Superior temporal gyrus (tissue), 1 donor: ENCODE results near the gene RAP1A.
A peak's percentile ranks its signal among the peaks of the same experiment; 100 is the strongest.
"Not testable (repeated sequence)": the region's sequence is repeated elsewhere in the genome, so short reads cannot be mapped to it uniquely, and the experiment has no call there.

Source experiments
- DNase-seq: peaks from one replicate; pipeline ENCODE4 v3.0.0-alpha.2; 2016; ENCODE audit errors: extremely low spot score

Gene RAP1A

DNA sequence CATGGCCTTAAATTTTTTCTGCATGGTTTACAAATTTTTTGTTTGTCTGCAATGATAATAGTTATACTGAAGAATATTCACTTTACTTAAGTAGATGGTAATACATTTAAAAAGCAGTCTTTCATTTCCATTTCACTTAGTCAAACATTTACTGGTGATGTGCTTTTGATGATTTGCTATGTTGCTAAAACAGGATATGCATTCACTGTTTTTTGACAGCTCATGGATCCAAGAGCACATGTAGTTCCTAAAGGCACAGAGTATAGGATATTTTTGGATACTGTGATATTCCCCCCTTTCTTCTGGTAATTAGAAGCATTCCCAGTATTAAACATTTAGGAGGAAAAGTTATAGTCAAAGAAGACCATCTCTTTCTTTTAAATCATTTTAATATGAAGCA lies 45.9 kb downstream of the RAP1A start:
- peak; percentile 57 for DNase-seq

DNA sequence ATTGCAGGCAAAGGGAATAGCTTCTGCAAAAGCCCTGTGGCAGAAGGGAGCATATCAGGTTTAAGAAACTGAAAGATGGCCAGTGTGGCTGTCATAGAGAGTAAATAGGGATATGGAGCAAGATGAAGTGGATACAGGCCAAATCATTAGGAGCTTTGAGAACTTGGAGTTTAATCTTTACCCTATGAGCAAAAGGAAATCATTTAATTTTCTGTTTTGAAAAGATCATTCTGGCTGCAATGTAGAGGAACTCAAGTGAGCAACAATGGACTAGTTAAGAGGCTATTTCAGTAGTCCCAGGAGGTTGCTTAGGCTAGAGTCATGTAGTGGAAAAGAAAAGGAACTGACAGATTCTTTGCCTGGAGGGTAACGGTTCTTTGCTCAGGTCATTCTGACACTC lies 47.2 kb downstream of the RAP1A start:
- DNase-seq = no peak

DNA sequence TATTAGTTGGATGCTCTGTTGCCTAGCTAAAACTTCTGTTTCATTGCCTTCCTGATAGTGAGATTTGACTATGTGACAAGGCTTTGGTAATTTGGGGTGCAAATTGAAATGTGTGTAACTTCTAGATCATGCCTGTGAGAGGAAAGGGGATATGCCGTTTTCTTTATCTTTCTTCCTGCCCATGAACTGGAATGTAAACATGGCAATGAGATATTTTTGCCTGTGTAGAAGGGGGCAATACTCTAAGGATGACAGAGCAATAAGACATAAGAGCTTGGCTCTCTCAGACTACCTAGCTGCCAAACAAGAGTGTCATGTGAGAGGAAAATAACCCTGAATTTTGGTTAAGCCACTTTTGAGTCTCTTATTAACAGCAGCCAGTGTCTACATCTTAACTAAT lies 49.7 kb downstream of the RAP1A start:
- DNase-seq = no peak

DNA sequence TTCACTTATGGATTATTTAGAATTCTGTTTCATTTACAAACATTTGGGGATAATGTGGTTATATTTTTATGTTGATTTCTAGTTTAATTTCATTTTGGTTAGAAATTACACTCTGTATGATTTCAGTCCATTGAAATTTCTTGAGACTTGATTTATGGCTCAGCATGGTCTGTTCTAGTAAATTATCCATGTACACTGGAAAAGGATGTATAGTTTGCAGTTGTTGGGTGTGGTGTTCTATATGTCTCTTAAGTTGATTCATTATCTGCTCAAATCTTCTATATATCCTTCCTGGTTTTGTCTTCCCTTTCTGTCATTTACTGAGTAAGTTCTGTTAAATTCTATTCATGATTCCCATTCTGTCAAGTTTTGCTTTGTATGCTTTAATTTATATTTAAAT lies 52.3 kb downstream of the RAP1A start:
- DNase-seq = no peak

DNA sequence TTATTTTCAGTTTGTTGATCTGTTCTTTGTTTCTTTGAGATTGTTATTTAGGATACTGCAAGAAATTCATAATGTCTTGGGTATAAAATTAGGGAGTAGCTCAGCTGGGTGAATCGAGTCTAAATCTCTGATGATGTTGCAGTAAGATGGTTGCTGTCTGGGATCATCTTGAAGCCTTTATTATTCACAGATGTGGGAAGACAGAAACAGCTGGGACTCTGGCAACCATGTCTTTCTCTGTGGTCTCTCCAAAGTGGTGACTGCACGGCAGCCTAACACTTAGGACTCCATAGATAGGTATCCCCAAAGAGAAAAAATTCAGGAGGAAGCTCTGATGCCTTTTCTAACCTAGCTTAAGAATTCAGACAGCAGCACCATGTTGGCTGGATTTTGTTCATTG lies 52.7 kb downstream of the RAP1A start:
- no peak for DNase-seq

DNA sequence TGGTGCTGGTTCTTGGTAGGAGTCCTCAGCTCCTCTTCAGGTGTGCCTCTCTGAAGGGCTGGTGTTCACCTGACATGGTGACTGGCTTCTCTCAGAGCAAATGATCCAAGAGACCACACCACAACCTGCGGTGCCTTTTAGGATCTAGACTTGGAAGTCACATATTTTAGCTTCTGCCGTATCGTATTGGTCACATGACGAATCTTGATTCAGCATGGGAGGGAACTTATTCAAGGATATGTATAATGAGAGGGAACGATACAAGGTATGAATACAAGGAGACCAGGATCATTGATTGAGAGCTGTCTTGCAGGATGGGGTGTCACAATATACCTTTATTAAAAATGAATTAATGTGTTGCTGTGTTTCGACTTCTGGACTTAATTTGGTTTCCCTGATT lies 58.0 kb downstream of the RAP1A start:
- DNase-seq = no peak

DNA sequence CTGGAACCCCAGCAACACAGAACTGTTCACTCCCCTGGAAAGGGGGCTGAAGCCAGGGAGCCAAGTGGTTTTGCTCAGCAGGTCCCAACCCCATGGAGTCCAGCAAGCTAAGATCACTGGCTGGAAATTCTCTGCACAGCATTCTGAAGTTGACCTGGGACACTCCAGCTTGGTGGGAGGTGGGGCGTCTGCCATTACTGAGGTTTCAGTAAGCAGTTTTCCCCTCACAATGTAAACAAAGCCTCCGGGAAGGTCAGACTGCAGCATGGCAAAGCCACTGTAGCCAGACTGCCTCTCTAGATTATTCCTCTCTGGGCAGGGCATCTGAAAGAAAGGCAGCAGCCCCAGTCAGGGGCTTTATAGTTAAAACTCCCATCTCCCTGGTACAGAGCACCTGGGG lies 60.0 kb downstream of the RAP1A start:
- no peak for DNase-seq

DNA sequence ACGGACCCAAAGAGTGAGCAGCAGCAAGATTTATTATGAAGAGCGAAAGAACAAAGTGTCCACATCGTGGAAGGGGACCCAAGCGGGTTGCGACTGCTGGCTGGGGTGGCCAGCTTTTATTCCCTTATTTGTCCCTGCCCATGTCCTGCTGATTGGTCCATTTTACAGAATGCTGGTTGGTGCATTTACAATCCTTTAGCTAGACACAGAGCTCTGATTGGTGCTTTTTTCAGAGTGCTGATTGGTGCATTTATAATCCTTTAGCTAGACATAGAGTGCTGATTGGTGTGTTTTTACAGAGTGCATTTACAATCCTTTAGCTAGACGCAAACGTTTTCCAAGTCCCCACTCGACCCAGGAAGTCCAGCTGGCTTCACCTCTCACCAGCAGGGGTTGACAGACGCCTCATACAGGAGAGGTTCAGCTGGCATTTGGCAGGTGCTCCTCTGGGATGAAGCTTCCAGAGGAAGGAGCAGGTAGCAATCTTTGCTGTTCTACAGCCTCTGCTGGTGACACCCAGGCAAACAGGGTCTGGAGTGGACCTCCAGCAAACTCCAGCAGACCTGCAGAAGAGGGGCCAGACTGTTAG lies 60.7 kb downstream of the RAP1A start:
- not testable (repeated sequence) for DNase-seq

DNA sequence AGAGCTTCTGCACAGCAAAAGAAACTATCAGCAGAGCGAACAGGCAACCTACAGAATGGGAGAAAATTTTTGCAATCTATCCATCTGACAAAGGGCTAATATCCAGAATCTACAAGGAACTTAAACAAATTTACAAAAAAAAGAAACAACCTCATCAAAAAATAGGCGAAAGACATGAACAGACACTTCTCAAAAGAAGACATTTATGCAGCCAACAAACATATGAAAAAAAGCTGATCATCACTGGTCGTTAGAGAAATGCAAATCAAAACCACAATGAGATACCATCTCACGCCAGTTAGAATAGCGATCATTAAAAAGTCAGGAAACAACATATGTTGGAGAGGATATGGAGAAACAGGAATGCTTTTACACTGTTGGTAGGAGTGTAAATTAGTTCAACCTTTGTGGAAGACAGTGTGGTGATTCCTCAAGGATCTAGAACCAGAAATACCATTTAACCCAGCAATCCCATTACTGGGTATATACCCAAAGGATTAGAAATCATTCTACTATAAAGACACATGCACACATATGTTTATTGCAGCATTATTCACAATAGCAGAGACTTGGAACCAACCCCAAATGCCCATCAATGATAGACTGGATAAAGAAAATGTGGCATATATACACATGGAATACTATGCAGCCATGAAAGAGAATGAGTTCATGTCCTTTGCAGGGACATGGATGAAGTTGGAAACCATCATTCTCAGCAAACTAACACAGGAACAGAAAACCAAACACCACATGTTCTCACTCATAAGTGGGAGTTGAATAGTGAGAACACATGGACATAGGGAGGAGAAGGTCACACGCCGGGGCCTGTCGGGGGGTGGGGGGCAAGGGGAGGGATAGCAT lies 65.9 kb downstream of the RAP1A start:
- not testable (repeated sequence) for DNase-seq

DNA sequence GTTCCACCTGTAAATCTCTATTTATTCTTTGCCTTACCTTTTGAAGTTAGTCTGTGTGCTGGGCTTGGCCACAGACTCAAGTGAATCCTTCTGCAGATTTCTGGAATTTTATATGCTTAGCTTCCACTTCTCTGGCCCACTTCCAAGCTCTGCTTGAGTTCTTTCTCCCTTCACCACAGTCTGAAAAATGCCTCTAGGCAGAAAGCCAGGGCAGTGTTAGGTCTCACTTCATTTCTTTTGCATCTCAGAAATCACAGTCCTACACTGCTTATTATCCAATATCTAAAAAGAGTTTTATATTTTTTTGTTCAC lies 70.7 kb downstream of the RAP1A start:
- DNase-seq = peak; percentile 70

DNA sequence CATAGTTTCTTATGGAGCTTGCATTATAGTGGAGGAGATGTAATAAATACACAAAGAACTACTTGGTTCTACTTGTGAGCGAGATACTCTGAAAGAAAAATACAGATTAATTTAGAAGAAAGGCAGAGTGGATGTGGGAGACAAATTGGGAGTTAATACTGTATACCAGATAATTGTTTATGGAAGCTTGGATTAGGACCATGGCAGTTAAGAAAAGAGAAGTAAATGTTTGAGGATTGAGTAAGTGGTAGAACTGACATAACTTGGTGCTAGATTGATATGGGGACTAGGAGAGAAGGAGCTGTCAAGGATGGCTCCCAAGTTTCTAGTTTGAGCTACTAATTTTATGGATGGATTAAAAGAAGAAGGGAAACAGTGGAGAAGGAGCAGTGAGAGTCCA lies 72.3 kb downstream of the RAP1A start:
- no peak for DNase-seq

DNA sequence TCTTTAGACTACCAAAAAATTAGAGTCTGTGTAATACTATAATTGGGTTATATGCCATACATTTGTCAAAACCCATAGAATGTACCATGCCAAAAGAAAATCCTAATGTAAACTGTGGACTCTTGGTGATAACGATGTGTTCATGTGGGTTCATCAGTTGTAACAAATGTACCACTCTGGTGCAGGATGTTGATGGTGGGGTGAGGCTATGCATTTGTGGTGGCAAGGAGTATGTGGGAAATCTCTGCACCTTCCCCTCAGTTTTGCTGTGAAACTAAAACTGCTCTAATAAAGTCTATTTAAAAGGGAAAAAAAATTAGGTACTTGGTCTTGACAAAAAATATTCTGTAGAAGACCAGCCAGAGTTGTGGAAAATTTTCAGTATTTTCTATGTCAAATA lies 76.2 kb downstream of the RAP1A start:
- DNase-seq = no peak

DNA sequence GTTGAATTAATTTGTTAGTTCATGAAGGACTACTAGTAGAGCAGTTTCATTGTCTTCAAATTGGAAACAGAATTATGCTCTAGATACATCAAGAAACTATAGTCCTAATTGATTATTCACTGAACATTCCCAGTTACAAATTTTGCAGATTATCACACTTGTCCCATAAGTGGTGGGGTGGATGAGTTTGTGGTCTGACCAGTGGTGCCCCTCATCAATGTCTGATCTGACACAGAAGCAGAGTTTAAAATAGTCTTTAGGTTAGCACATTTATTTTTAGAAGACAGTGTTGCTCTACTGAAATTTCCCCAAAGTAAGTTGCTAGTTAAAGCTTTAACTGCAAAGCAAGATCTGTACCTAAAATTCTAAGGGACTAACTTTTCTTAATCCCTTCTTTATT lies 76.7 kb downstream of the RAP1A start:
- no peak for DNase-seq

DNA sequence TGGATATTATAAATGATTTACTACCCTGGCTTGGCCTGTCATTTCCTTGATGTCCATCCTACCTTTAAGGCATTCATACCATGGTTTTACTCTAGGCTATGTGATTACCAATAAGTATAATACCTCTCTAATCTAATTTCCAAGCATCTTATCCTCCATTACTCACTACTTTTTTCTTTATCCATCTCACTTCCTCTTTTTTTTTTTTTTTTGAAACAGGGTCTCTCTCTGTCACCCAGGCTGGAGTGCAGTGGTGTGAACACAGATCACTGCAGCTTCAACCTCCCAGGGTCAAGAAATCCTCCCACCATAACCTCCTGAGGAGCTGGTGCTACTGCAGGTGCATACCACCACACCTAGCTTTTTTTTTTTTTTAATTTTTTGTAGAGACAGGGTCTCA lies 79.7 kb downstream of the RAP1A start:
- DNase-seq = no peak

DNA sequence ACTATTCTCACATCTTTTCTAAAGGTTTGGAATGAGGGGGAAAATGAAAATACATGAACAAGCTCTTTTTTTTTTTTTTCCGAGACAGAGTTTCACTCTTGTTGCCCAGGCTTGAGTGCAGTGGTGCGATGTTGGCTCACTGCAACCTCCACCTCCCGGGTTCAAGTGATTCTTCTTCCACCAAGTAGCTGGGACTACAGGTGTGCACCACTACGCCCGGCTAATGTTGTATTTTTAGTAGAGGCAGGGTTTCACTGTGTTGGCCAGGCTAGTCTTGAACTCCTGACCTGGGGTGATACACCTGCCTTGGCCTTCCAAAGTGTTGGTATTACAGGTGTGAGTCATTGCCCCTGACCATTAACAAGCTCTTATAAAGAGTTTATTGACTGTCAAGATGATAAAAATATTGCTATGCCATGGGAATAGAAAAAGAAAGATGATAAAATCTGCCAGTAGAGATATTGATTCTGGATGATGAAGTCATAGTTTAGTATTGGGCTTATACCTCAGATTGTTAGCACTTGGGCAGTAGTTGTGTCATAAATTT lies 83.0 kb downstream of the RAP1A start:
- DNase-seq = no peak

DNA sequence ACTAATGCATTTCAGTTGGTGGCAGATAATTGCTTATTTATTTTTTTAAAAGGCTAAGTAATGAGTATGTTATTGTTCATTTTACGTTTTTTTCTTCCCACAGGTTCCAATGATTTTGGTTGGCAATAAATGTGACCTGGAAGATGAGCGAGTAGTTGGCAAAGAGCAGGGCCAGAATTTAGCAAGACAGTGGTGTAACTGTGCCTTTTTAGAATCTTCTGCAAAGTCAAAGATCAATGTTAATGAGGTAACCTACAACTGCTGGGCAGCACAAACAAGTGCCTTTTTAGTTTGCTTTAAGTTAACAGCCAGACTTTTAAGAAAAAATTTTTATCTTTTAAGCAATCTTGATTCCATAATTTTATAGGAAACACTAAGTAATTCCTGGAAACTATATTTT lies 84.7 kb downstream of the RAP1A start:
- no peak for DNase-seq

DNA sequence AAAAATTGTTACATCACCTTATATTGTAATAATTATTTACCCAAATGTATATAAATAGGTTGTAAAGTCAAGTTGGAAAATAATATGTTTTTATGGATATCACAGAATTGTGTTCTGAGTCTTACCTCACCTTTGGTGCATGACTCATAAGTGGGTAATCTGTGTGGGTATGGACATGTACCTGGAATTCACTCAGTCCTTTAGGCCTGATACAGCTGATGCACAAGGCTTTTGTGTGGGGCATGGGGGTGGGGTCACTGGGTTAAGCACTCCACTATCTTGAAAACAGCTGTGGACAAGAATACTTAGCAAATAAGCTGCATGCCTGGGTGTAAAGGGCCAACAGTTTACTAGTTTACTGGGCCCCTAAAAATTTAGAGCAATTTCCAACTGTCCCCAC lies 85.2 kb downstream of the RAP1A start:
- no peak for DNase-seq

DNA sequence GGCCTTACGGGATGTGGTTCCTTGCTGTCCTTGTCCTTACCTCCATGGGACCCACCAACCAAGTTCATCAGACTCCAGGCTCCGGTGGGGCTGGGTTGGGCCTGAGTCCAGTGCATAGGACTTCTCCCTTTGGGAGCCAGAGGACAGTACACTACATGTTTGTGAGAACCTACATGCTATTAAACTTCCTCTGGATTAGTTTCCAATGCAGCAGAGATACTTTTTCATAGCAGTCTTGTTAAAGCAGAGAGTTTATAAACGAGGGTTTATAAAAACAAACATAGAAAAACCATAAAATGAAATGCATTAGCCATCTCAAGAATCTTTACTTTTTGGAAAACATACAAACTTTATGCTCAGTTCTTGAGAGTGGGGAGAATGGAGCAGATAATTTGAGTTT lies 86.3 kb downstream of the RAP1A start:
- no peak for DNase-seq

DNA sequence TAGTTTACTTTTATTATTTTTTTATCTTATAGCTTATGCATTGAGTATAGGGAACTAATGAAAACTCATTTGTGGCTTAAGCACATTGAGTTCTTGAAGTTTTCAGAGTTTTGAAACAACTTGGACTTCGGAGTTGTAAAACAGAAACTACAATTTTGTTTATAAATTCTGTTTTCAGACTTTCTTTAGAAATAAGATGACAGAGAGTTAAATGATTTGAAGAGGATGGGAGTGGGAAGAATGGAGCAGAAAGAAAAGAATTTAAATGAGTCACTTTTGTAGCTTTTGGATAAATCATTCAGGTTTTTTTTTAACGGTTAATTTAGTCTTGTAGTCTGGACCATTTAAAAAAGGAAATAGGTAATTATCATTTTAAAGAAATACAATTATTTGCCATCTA lies 87.3 kb downstream of the RAP1A start:
- DNase-seq = no peak

DNA sequence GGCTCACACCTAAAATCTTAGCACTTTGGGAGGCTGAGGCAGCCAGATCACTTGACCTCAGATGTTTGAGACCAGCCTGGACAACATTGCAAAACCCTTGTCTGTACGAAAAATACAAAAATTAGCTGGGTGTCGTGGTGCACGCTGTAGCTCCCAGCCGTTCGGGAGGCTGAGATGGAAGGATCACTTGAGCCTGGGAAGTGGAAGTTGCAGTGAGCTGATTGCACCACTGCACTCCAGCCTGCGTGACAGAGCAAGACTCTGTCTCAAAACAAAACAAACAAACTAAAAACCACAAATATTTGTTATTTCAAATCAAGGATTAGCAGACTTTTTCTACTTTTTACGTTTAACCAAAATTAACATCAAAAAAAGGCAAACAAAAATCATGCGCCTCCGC lies 88.3 kb downstream of the RAP1A start:
- DNase-seq = no peak

DNA sequence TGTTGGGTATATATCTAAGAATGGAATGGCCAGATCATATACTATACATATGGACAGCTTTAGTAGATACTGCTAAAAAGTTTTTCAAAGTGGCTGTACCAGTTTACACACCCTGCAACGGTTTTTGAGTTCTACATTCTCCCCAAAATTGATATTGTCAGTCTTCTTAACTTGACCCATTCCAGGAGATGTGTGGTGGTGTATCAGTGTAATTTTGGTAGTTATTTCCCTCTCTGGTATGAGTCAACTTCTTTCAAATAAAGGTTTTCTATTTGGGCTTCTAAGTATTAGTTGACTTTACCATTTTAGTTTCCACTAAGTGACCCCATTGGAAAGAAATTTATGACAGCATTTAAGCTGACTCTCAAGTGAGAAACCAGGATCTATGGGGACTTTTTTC lies 90.4 kb downstream of the RAP1A start:
- no peak for DNase-seq

DNA sequence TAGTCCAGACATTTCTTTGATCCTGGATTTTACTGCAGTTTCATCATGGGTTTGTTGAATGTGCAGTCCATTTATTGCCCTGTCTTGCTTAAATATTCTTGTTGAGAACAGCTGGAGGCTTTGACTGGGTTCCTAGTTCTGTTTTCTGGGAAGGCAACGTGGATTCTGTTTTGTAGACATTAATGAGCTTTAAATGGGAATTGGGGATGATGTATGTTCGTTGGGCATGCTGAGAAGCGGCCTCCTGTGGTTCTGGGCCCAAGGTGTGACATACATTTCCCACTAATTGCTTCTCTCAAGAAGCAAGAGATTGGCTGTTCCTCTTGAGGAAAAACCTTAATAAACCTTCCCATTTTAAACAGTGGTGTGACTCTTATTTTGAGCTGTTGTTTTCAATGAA lies 96.7 kb downstream of the RAP1A start:
- DNase-seq = no peak

DNA sequence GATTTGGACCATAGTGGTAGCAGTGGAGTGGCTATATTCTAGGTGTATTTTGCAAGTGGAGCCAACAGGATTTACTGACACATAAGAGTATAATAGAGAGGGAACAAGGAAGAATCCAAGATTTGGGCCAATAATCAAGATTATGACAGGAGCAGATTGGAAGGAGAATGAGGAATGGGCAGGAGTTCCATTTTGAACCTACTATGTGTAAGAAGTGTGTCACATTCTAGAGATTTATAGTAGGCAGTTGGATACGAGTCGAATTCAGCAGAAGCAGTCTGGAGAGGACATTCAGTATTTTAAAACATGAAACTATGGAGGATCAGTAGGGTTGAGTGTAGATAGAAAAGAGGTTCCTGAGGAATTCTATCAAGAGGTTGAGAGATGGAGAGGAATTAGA lies 97.9 kb downstream of the RAP1A start:
- DNase-seq = no peak

DNA sequence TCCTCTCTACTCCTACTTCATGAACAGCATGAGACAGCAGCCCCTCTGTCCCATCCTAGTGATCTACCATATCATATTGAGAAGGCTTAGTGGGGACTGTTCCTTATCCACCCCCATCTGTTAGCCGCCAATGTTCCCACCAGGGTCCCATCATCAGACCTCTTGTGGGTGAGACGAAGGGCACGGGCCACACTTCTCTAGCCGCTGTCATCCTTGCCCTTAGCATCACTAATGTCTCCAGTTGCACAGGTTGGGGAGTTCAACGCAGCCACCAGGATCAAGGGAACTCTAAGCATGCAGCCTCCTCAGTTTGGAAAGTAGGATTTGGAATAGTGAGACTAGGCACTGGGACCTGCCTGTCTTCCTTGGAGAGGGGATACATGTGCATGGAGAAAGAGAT lies 99.5 kb downstream of the RAP1A start:
- DNase-seq = no peak
